T-cell (primary cell): ENCODE results near the gene SAMD4B. TPM values are rescaled to one million over a fixed set of nuclear protein-coding genes. Genes with fewer than 3 reads are reported as not detected.

ENCODE experiments used
- ATAC-seq, 4 experiments: fragments of 200-7000 bp in 3 of 4; fragments of 150-1000 bp in 1 of 4; cut with Tn5 transposase; replicated peaks in 1 of 4; 1 replicate in 3 of 4; 2 replicates in 1 of 4; pipeline ENCODE4 v1.10.0; 2021; ENCODE audit warnings: moderate library complexity in 3 of 4, mild to moderate bottlenecking in 2 of 4, moderate number of reproducible peaks in 1 of 4
- CTCF ChIA-PET, 2 donors: fragments of 300-600 bp; sonication (Branson Sonifier 250); formaldehyde crosslinking; loops; one replicate each; lab custom pipeline; 2022; ENCODE audit warnings: antibody characterized with exemption in 2 of 2; lab: Charles Lee
- POLR2A ChIA-PET, 2 donors: fragments of 300-600 bp; sonication (Branson Sonifier 250); formaldehyde crosslinking; loops; one replicate each; lab custom pipeline; 2022; ENCODE audit warnings: antibody characterized with exemption in 2 of 2; lab: Charles Lee
- DNase-seq, 35 experiments: peaks; one replicate each; pipeline versions ENCODE4 v3.0.0 to v3.0.0-alpha.2; 2013 to 2023
- H3K27ac ChIP-seq: one replicate; pipeline ENCODE4 v1.5.1; 2013; ENCODE audit warnings: low read length
- H3K27me3 ChIP-seq, 2 experiments: replicated peaks in 1 of 2; 1 replicate in 1 of 2; 2 replicates in 1 of 2; pipeline versions ENCODE4 v1.6.1 to v1.7.0; 2013; ENCODE audit warnings: low read length in 1 of 2, mixed read lengths in 1 of 2; ENCODE audit not compliant: control insufficient read depth in 2 of 2, insufficient read depth in 2 of 2; ENCODE audit errors: extremely low read depth in 1 of 2
- H3K36me3 ChIP-seq, 2 donors: 1 replicate in 1 of 2; 2 replicates in 1 of 2; pipeline versions ENCODE4 v1.6.1 to v1.7.0; 2013; ENCODE audit warnings: low read length in 1 of 2; ENCODE audit not compliant: control insufficient read depth in 2 of 2, insufficient read depth in 1 of 2; ENCODE audit errors: extremely low read depth in 1 of 2
- H3K4me1 ChIP-seq, 2 experiments: 1 replicate in 1 of 2; 2 replicates in 1 of 2; pipeline versions ENCODE4 v1.6.1 to v1.7.0; 2013; ENCODE audit warnings: low read length in 2 of 2, mixed read lengths in 1 of 2; ENCODE audit not compliant: insufficient read depth in 2 of 2, control insufficient read depth in 1 of 2; ENCODE audit errors: extremely low read depth in 1 of 2
- H3K4me3 ChIP-seq, 2 donors: 1 replicate in 1 of 2; 2 replicates in 1 of 2; pipeline versions ENCODE4 v1.5.1 to v1.7.0; 2013; ENCODE audit warnings: mild to moderate bottlenecking in 2 of 2, low read length in 1 of 2, moderate library complexity in 1 of 2; ENCODE audit not compliant: control insufficient read depth in 1 of 2; ENCODE audit errors: extremely low read depth in 1 of 2
- H3K9me3 ChIP-seq: 2 replicates; pipeline ENCODE4 v1.7.0; 2013
- H3K27ac Mint-ChIP-seq, 2 donors: one replicate each; pipeline ENCODE4 v1.8.0; 2020 to 2021; ENCODE audit warnings: mild to moderate bottlenecking in 2 of 2, mixed read lengths in 2 of 2
- H3K27me3 Mint-ChIP-seq, 2 donors: one replicate each; pipeline ENCODE4 v1.8.0; 2021 to 2022; ENCODE audit warnings: mixed read lengths in 2 of 2
- H3K36me3 Mint-ChIP-seq: one replicate; pipeline ENCODE4 v1.8.0; 2021; ENCODE audit warnings: mixed read lengths
- H3K4me1 Mint-ChIP-seq, 3 donors: one replicate each; pipeline ENCODE4 v1.8.0; 2020 to 2022; ENCODE audit warnings: mixed read lengths in 3 of 3, mild to moderate bottlenecking in 1 of 3
- H3K4me3 Mint-ChIP-seq, 3 donors: one replicate each; pipeline ENCODE4 v1.8.0; 2020 to 2022; ENCODE audit warnings: mild to moderate bottlenecking in 3 of 3, mixed read lengths in 3 of 3, moderate library complexity in 3 of 3
- H3K9me3 Mint-ChIP-seq, 3 donors: one replicate each; pipeline ENCODE4 v1.8.0; 2020 to 2022; ENCODE audit warnings: mixed read lengths in 3 of 3
- WGBS: methylation state at CpG from one replicate; pipeline ENCODE4 v1.1.5; 2013; ENCODE audit warnings: missing lambda C conversion rate; ENCODE audit not compliant: insufficient coverage; 5-methylcytosine and 5-hydroxymethylcytosine counted together
- total RNA-seq, 35 experiments: library from RNA in 6 of 35; stranded (reverse) in 6 of 35; fragments of 120-200 nt in 1 of 35; gene quantifications; one replicate each; pipeline versions ENCODE4 v1.2.1 to v1.2.4 and lab custom pipeline; 2013 to 2026

The SAMD4B gene
- total RNA-seq, 5 donors from 2014 or later (not counting 1 experiment from before 2014, with no cell fraction given), result 59.4 to 72.3 (median 62.0) TPM

DNA sequence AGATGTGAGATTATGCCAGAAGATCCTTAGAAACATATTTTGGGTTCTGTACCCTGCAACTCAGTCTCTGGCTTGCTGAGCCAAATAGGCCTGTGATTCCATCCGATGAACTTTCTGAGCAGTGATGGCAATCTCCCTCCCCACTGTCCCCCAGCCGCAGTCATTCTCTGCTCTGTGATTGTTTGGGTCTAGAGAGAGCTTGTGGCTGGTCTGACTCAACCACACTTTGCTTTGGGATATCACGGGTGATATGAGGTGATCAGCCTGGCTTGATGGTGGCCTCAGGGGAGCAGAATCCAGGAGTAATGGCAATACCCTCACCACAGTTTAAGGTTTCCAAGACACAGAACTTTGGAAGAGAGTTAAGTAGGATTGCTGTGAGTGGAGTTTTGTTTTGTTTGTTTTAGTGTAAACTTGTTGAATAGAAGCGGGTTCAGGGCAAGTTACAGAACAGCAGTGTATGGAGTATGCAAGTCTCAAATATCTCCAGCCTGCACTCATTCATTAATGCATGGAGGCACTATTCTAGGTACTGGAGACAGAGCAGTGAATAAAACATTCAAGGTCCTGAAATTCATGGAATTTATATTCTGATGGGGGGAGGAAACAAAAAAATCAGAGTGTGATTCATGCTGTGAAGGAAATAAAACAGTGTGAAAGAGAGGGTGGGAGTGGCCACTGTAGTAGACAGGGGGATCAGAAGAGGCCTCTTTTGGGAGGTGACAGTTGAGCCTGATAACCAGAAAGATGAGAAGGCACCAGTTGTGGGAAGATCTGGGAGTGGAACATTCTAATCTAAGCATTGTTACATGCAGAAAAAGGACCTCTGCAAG is 5.3 kb downstream of the SAMD4B start:
- ATAC-seq, result no peak
- no peak for DNase-seq
- peaks cover 10 to 29% of the 10 kb centered on the region in 2 experiments for H3K4me1 ChIP-seq
- H3K27ac ChIP-seq, result no peak overlapping the region
- peaks cover 16 to 45% of the 10 kb centered on the region in 2 donors for H3K36me3 ChIP-seq
- H3K27me3 ChIP-seq, result no peaks in the 10 kb centered on the region
- Mint-ChIP-seq H3K27me3 (no peaks in the 10 kb centered on the region), H3K36me3 (peaks cover 35% of the 10 kb centered on the region), H3K9me3 (no peaks in the 10 kb centered on the region), H3K4me1 (peaks cover 66 to 80% (median 68%) of the 10 kb centered on the region in 3 donors), H3K4me3 (no peak overlapping the region), H3K27ac (no peak overlapping the region)
- no peaks in the 10 kb centered on the region for H3K9me3 ChIP-seq
- no peak overlapping the region for H3K4me3 ChIP-seq
- WGBS, result no CpG with 5 or more reads among the region's 4 CpGs
- ChIA-PET CTCF (no interaction called here), POLR2A (no interaction called here)

GRCh38 chr19:39349326-39349725 is 7.1 kb downstream of the SAMD4B start:
- Mint-ChIP-seq H3K27ac (no peak overlapping the region), H3K27me3 (no peaks in the 10 kb centered on the region), H3K36me3 (peaks cover 37% of the 10 kb centered on the region), H3K4me3 (no peak overlapping the region), H3K4me1 (peaks cover 52 to 66% (median 54%) of the 10 kb centered on the region in 3 donors), H3K9me3 (no peaks in the 10 kb centered on the region)
- H3K27me3 ChIP-seq, result no peaks in the 10 kb centered on the region
- H3K4me1 ChIP-seq, result peaks cover 2 to 12% of the 10 kb centered on the region in 2 experiments
- WGBS, result no CpG with 5 or more reads among the region's 4 CpGs
- ChIA-PET POLR2A (interaction anchor here in 1 of 2 donors (0.5 kb wide), 1 partner anchor 378 kb away, joined by 8 read pairs; no protein-coding TSS in a partner anchor), CTCF (no interaction called here)
- DNase-seq (no peak), ATAC-seq (no peak)
- H3K4me3 ChIP-seq, result no peak overlapping the region
- no peak overlapping the region for H3K27ac ChIP-seq
- H3K9me3 ChIP-seq, result no peaks in the 10 kb centered on the region
- H3K36me3 ChIP-seq, result peaks cover 16 to 53% of the 10 kb centered on the region in 2 donors

DNA sequence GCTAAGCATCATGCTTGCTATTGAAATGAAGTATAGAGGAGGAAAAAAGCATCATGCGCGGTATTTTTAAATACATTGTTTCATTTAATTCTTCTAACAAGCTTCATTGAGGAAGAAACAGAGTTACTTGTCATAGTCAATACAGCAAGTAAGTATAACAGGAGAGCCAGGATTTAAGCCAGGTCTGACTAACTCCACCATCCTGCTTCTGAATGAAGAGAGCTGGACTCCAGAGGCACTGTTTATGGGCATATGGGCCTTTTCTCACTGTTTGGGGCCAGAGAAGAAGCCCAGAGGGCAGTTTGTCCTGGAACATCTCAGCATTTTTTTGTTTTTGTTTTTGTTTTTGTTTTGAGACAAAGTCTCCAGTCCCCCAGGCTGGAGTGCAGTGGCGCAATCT is 7.9 kb downstream of the SAMD4B start:
- no peak overlapping the region for H3K4me3 Mint-ChIP-seq
- DNase-seq (no peak), ATAC-seq (no peak)
- Histone ChIP-seq H3K9me3 (no peaks in the 10 kb centered on the region), H3K4me3 (no peak overlapping the region), H3K36me3 (peaks cover 16 to 60% of the 10 kb centered on the region in 2 donors), H3K4me1 (peaks cover 2 to 5% of the 10 kb centered on the region in 2 experiments), H3K27me3 (no peaks in the 10 kb centered on the region), H3K27ac (no peak overlapping the region)
- CTCF ChIA-PET, result no interaction called here
- H3K9me3 Mint-ChIP-seq, result no peaks in the 10 kb centered on the region
- no CpG with 5 or more reads among the region's 3 CpGs for WGBS
- peaks cover 43 to 57% (median 46%) of the 10 kb centered on the region in 3 donors for H3K4me1 Mint-ChIP-seq
- POLR2A ChIA-PET, result no interaction called here
- H3K36me3 Mint-ChIP-seq, result peaks cover 38% of the 10 kb centered on the region
- H3K27ac Mint-ChIP-seq, result no peak overlapping the region
- no peaks in the 10 kb centered on the region for H3K27me3 Mint-ChIP-seq

DNA sequence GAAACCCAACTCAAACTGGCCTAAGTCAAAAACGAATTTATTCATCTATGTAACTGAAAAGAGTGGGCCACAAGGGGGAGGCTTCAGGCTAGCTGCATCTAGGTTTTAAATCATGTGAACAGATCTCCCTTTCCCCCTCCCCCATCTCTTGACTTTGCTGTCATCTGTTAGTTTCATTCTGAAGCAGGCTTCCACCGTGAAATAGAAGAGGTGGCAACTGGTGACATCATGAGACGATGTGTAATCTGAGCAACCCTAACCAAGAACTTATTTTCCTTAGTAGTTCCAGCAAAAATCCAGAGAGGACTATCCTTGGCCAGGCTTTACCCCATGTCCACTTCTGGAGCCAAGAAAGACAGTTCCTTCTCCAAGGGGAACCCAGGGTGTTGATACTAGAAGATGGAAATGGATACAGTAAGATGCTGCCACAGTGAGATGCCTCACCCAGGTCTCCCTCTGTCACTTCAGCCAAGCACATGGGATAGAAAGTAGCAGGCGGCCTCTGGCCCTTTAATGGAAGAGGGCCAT is 9.4 kb downstream of the SAMD4B start:
- Histone ChIP-seq H3K27me3 (no peaks in the 10 kb centered on the region), H3K9me3 (no peaks in the 10 kb centered on the region), H3K27ac (no peak overlapping the region), H3K4me1 (no peaks in the 10 kb centered on the region), H3K36me3 (peaks cover 11 to 60% of the 10 kb centered on the region in 2 donors), H3K4me3 (no peak overlapping the region)
- ATAC-seq (peak in 1 of 4 experiments; percentile 69), DNase-seq (peak in 7 of 35 experiments; percentile 5 to 46 (median 10))
- H3K36me3 Mint-ChIP-seq, result peaks cover 46% of the 10 kb centered on the region
- no peak overlapping the region for H3K4me3 Mint-ChIP-seq
- H3K27ac Mint-ChIP-seq, result peak overlapping the region in 1 of 2 donors; percentile 6
- ChIA-PET POLR2A (no interaction called here), CTCF (no interaction called here)
- H3K27me3 Mint-ChIP-seq, result no peaks in the 10 kb centered on the region
- no peaks in the 10 kb centered on the region for H3K9me3 Mint-ChIP-seq
- H3K4me1 Mint-ChIP-seq, result peaks cover 29 to 43% (median 31%) of the 10 kb centered on the region in 3 donors
- no CpG with 5 or more reads among the region's 4 CpGs for WGBS

DNA sequence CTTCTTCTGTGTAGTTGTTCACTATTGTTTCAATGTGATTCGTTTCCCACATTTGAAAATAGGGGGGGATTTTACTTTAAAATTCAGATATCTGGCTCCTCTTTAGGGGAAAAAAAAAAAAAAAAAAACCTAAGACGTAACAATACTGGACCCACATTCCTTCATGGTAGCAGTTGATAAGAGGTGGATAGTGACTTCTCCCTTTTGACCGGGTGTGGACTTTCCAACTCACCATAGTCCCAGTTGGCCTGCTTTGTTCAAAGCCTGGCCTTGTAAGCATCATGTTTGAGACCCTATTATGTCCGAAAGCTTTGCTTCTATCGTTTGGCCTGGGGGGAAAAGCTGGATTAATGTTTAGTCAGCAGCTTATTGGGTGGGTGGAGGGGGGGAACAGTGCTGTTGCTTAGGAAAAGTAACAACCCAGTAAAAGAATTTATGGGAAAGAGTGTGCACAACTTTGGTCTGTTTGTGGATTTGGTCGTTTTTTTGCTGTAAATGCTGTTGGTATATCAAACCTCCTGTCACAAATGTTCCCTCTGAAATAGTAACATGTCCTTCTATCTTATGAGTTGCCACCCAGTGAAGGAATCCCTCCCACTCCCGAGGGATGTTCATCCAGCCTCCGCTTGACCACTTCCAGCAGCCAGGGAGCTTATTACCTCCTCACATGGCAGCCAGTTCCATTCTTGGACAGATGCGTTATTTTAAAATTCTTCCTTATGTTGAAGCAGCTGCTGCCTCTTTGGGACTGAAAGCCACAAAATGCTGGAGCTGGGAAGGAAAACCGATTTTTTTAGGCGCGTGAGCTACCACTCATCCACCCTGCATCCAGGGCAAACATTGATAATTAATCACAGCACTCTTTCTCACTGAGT is 10.4 kb downstream of the SAMD4B start:
- Mint-ChIP-seq H3K4me3 (no peak overlapping the region), H3K4me1 (peaks cover 19 to 34% (median 23%) of the 10 kb centered on the region in 3 donors), H3K9me3 (no peaks in the 10 kb centered on the region), H3K36me3 (peaks cover 52% of the 10 kb centered on the region), H3K27me3 (no peaks in the 10 kb centered on the region), H3K27ac (no peak overlapping the region)
- no peak for ATAC-seq
- Histone ChIP-seq H3K27me3 (no peaks in the 10 kb centered on the region), H3K36me3 (peaks cover 19 to 62% of the 10 kb centered on the region in 2 donors), H3K4me1 (no peaks in the 10 kb centered on the region), H3K4me3 (no peak overlapping the region), H3K27ac (no peak overlapping the region), H3K9me3 (no peaks in the 10 kb centered on the region)
- WGBS, result 100% methylated on average over 3 of the region's 12 CpGs
- CTCF ChIA-PET, result interaction anchor here (0.6 to 1.8 kb wide), 3 partner anchors 59 to 498 kb away, joined by 3 to 6 read pairs (median 4); partner anchors contain the start of genes DYRK1B (in 1 of the 2) and PLEKHG2 (in 1 of the 2)
- DNase-seq, result no peak
- POLR2A ChIA-PET, result interaction anchor here in 1 of 2 donors (0.5 kb wide), 1 partner anchor 57 kb away, joined by 9 read pairs; no protein-coding TSS in a partner anchor

DNA sequence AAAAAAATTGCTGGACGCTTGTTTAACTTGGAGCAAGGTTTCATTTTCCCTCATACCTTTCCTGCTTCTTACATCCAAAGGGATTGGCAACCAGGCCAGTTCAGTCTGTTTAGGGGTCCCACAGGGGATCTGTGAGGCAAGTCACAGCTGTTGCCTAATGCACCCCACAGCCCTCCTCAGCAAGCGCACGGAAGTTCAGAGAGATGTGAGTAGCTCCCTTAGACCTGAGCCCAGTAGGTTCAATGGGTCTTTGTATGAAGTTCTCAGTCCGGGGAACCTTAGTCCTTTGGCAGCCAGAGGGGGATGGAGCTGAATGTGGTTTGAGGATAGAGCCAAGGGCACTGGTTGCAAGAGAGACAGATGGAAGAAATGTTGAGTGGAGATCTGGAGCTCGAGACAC is 13.0 kb downstream of the SAMD4B start:
- ATAC-seq, result no peak
- Histone ChIP-seq H3K27me3 (no peaks in the 10 kb centered on the region), H3K4me1 (no peaks in the 10 kb centered on the region), H3K4me3 (no peak overlapping the region), H3K9me3 (no peaks in the 10 kb centered on the region), H3K36me3 (peaks cover 17 to 74% of the 10 kb centered on the region in 2 donors), H3K27ac (no peak overlapping the region)
- CTCF ChIA-PET, result interaction anchor here in 1 of 2 donors (1.0 kb wide), 1 partner anchor 14 kb away, joined by 3 read pairs; no protein-coding TSS in a partner anchor
- Mint-ChIP-seq H3K36me3 (peaks cover 52% of the 10 kb centered on the region), H3K9me3 (no peaks in the 10 kb centered on the region), H3K27ac (no peak overlapping the region), H3K4me1 (peaks cover 6 to 15% (median 11%) of the 10 kb centered on the region in 3 donors), H3K27me3 (no peaks in the 10 kb centered on the region), H3K4me3 (no peak overlapping the region)
- 100% methylated on average over 2 of the region's 5 CpGs for WGBS
- no peak for DNase-seq
- POLR2A ChIA-PET, result interaction anchor here in 1 of 2 donors (0.5 kb wide), 1 partner anchor 75 kb away, joined by 3 read pairs; no protein-coding TSS in a partner anchor
